Measurements from ENCODE around the gene MGAT4C.
"Not testable (repeated sequence)": the region's sequence is repeated elsewhere in the genome, so short reads cannot be mapped to it uniquely, and the experiment has no call there.

Gene MGAT4C

DNA sequence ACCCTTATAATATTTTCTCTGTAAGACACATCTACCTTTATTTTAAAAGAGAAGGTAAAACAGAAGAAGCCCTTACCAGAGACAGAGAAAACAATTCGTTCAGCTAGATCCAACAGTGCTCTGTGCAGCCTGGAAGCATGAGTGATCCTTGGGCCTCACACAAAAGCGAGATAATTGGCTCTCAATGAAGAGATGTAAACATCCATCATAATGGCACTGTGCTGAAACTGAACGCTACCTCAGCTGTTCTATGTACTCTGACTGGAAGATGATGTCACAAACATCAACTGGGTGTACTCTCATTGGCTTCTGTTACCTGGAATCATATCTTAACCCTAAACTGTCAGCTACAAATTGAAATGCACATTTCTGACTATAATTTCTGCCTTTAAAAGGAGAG, at the start of gene MGAT4C:
MGAT4C (minus strand) TSS at position 229 of the 400 bp plus-strand sequence.
- no peak within 1 kb of the TSS for H3K4me3 ChIP-seq (ENCODE audit: low read depth, low read length)
- TF ChIP-seq, protein P1, sequence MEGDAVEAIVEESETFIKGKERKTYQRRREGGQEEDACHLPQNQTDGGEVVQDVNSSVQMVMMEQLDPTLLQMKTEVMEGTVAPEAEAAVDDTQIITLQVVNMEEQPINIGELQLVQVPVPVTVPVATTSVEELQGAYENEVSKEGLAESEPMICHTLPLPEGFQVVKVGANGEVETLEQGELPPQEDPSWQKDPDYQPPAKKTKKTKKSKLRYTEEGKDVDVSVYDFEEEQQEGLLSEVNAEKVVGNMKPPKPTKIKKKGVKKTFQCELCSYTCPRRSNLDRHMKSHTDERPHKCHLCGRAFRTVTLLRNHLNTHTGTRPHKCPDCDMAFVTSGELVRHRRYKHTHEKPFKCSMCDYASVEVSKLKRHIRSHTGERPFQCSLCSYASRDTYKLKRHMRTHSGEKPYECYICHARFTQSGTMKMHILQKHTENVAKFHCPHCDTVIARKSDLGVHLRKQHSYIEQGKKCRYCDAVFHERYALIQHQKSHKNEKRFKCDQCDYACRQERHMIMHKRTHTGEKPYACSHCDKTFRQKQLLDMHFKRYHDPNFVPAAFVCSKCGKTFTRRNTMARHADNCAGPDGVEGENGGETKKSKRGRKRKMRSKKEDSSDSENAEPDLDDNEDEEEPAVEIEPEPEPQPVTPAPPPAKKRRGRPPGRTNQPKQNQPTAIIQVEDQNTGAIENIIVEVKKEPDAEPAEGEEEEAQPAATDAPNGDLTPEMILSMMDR (IDR thresholded peaks at IDR 0.05; ENCODE audit: low read depth, low read length), result no peak

DNA sequence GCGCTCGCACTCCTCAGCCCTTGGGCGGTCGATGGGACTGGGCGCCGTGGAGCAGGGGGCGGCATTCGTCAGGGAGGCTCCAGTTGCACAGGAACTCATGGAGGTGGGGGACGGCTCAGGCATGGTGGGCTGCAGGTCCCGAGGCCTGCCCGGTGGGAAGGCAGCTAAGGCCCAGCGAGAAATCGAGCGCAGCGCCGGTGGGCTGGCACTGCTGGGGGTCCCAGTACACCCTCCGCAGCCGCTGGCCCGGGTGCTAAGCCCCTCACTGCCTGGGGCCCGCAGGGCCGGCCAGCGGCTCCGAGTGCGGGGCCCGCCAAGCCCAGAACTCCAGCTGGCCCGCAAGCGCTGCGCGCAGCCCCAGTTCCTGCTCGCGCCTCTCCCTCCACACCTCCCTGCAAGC, 40.2 kb upstream of the MGAT4C start:
- H3K4me3 ChIP-seq (ENCODE audit: low read depth, low read length), result not testable (repeated sequence)

DNA sequence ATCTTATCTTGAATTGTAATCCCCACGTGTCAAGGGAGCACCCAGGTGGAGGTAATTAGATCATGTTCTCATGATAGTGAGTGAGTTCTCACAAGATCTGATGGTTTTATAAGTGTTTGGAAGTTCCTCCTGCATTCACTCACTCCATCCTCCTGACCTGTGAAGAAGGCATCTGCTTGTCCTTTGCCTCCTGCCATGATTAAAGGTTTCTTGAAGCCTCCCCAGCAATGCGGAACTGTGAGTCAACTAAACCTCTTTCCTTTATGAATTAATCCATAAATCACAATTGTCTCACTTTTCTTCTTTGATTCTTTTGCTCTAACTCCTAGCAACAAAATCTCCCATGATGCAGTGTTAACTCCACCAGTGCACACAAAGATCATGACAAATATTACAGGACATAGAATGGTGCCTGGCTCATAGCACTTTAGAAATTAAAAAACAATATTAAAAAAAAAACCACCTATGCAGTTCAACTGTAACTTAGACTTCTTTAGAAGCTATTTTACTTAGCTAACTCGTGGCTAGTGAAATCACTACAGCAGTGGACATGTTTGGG, 37.6 kb upstream of the MGAT4C start:
- H3K4me3 ChIP-seq (ENCODE audit: low read depth, low read length), result no peak overlapping the region
- TF ChIP-seq, protein P1 (IDR thresholded peaks at IDR 0.05; ENCODE audit: low read depth, low read length), result no peak

DNA sequence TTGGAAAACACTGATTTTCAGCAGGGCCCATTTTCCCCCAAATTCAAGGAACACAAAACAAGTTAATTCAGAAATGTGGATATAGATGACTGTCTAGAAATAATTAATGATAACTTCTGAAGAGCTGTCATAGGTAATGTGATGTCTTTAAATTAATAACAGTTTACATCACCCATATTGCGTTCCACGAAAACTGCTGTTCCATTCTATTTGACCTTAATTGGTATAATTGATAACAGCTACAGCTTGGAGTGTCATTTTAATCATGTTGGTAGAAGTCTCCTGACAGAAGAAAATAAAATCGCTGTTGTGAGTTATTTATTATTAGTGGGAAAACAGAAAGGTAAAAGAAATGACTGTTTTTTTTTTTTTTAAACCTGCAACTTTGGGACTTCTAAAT, 36.3 kb upstream of the MGAT4C start:
- TF ChIP-seq, protein P1 (IDR thresholded peaks at IDR 0.05; ENCODE audit: low read depth, low read length), result no peak
- H3K4me3 ChIP-seq (ENCODE audit: low read depth, low read length), result no peak overlapping the region

DNA sequence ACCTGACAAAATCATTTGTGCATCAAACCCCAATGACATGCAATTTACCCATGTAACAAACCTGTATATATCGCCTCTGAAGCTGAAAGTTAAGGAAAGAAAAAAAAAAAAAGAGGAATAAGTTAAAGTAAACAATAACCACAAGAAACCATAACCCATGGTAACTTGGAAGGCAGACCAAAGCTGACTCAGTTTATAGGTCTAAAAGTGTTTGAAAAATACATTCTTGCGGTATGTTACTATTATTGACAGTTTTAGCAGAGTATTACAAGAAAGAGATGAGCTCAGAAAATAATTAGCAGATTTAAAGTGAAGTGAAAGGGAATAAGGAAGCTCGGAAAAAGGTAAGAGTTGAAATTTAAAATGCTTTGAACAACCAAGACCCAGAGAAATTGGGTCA, 34.4 kb upstream of the MGAT4C start:
- TF ChIP-seq, protein P1 (IDR thresholded peaks at IDR 0.05; ENCODE audit: low read depth, low read length), result no peak
- H3K4me3 ChIP-seq (ENCODE audit: low read depth, low read length), result no peak overlapping the region

DNA sequence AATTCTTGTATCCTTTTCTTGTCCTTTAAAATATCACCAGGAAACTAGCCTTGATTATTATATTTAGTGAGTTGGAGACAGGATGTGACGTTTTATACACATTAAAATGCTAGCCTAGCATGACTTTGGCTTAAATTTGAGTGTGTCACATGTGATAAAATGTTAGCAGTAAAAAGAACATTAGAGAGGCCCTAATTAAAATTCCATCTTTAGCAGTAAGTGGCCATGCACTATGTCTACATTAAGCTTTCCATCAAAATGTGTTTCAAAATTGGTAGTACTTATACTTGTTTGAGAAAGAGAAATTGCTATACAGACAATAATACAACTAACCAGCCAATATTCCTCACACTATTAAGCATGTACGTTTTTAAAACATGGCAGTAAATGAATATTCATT, 29.9 kb upstream of the MGAT4C start:
- H3K4me3 ChIP-seq (ENCODE audit: low read depth, low read length), result no peak overlapping the region
- TF ChIP-seq, protein P1 (IDR thresholded peaks at IDR 0.05; ENCODE audit: low read depth, low read length), result no peak

DNA sequence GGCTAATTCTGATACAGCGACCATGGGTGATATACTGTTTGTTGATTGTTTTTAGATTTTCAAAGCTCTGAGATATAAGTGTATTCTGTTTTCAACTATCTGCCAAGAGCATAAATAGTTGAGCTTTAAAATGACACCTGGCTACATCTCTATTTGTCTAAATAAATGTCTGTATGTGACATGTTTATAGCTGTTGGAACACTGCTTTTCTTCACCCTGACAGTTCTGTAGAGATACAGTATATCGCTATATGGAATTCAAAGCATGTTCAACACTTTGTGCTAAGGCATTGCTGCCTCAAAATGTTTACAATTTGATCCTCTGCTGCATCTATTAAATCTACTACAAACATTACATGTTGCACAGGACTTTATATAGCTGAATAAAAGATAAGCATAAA, 27.4 kb upstream of the MGAT4C start:
- TF ChIP-seq, protein P1 (IDR thresholded peaks at IDR 0.05; ENCODE audit: low read depth, low read length), result no peak
- no peak overlapping the region for H3K4me3 ChIP-seq (ENCODE audit: low read depth, low read length)

DNA sequence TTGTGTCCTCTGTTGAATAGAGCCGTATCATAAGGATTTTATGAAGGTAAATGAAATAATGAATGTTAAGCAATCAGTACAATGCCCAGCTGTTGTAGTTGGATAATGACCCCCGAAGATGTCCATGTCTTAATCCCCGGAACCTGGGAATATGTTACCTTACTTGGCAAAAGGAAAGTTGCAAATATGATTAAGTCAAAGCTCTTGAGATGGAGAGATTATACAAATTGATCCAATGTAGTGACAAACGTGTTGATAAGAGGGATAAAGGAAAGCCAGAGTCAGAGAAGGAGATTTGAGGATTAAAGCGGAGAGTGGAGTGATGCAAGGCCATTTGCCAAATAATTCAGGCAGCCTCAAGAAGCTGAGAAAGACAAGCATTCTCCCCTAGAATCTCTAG, 19.2 kb upstream of the MGAT4C start:
- TF ChIP-seq, protein P1 (IDR thresholded peaks at IDR 0.05; ENCODE audit: low read depth, low read length), result no peak
- no peak overlapping the region for H3K4me3 ChIP-seq (ENCODE audit: low read depth, low read length)

All from WI38 (cell line).